ENCODE data around the gene LHX2.

DNA sequence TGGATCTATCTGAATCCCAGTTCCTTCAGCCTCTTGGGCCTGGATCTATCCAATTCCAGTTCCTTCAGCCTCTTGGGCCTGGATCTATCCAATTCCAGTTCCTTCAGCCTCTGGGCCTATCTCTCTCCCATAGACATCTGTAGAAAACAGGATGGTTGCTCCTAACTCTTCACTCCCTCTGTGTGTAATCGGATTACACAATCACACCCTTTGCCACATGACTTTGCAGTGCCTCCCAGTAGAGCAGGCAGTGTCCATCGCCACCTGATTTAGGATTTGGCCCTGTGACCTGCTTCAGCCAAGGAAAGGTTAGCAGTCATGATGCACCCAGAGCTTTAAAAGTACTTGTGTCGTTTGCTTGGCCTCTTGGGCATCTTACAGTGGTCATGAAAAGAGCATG is 56.7 kb downstream of the LHX2 start:
- TF ChIP-seq, protein P1, sequence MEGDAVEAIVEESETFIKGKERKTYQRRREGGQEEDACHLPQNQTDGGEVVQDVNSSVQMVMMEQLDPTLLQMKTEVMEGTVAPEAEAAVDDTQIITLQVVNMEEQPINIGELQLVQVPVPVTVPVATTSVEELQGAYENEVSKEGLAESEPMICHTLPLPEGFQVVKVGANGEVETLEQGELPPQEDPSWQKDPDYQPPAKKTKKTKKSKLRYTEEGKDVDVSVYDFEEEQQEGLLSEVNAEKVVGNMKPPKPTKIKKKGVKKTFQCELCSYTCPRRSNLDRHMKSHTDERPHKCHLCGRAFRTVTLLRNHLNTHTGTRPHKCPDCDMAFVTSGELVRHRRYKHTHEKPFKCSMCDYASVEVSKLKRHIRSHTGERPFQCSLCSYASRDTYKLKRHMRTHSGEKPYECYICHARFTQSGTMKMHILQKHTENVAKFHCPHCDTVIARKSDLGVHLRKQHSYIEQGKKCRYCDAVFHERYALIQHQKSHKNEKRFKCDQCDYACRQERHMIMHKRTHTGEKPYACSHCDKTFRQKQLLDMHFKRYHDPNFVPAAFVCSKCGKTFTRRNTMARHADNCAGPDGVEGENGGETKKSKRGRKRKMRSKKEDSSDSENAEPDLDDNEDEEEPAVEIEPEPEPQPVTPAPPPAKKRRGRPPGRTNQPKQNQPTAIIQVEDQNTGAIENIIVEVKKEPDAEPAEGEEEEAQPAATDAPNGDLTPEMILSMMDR (IDR thresholded peaks at IDR 0.05; ENCODE audit: poor library complexity) = no peak
- TF ChIP-seq EZH2 (IDR thresholded peaks at IDR 0.05; ENCODE audit: borderline replicate concordance) (no peak), EZH2phosphoT487 (IDR thresholded peaks at IDR 0.05; ENCODE audit: low read depth, severe bottlenecking, unreplicated experiment) (no peak)
